GM19372 (cell line): Measurements from ENCODE around the gene MANBA.
"Not testable (repeated sequence)": the region's sequence is repeated elsewhere in the genome, so short reads cannot be mapped to it uniquely, and the experiment has no call there.

Experiments used
- ATAC-seq: cut with Tn5 transposase; IDR thresholded peaks from one replicate; pipeline ENCODE4 v1.9.1; 2021; ENCODE audit warnings: mild to moderate bottlenecking, low read depth, moderate library complexity; ENCODE audit not compliant: unreplicated experiment

Gene MANBA

DNA sequence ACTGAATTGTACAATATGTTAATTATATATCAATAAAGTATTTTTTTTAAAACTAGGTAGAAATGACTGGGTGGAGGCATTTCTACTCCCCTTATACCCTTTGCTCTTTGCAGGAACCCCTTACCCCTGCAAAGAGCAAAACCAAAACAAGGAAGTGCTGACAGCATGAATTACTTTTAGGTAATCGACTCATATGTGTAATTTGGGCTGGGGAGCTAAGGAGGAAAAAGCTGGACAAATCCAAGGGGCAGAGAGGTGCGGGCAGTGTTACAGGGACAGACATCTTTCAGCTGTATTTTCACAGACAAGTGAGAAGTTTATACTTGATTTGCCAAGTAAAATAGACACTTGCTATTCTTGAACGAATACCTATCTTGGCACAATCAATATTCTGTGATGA is 35.5 kb downstream of the MANBA start:
- ATAC-seq: no peak

DNA sequence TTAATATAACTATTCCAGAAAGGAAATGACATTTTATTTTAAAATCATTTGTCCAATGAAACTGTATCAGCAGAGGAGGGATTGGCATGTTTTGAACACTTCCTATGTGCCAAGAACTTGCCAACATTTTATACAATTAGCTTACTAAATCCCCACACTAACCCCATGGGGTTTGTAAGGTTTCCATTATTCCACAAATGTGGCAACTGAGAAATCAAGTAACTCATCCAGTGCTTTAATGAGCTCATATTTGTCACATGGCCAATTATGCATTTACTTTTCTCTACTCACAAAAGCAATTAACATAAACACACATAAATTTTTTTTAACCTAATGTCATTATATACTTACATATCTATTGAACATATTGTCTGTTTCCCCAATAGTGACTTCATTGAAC is 37.3 kb downstream of the MANBA start:
- no peak for ATAC-seq

GRCh38 chr4:102722740-102723139 is 38.0 kb downstream of the MANBA start:
- ATAC-seq: no peak

DNA sequence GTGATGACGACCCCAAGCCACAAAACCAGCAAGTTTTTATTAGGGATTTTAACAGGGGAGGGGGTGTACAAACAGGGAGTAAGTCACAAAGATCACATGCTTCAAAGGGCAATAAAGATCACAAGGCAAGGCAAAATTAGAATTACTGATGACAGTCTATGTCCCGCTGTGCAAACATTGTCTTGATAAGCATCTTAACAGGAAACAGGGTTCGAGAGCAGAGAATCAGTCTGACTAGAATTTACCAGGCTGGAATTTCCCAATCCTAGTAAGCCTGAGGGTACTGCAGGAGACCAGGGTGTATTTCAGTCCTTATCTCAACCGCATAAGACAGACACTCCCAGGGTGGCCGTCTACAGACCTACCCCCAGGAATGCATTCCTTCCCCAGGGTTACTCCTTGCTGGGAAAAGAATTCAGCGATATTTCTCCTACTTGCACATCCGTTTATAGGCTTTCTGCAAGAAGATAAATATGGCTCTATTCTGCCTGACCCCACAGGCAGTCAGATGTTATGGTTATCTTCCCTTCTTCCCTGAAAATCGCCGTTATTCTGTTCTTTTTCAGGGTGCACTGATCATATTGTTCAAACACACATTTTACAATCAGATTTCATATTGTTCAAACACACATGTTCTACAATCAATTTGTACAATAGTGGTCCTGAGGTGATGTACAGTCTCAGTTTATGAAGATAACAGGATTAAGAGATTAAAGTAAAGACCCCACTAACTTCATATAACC is 41.8 kb downstream of the MANBA start:
- not testable (repeated sequence) for ATAC-seq

GRCh38 chr4:102717448-102718092 is 43.2 kb downstream of the MANBA start:
- ATAC-seq: no peak

DNA sequence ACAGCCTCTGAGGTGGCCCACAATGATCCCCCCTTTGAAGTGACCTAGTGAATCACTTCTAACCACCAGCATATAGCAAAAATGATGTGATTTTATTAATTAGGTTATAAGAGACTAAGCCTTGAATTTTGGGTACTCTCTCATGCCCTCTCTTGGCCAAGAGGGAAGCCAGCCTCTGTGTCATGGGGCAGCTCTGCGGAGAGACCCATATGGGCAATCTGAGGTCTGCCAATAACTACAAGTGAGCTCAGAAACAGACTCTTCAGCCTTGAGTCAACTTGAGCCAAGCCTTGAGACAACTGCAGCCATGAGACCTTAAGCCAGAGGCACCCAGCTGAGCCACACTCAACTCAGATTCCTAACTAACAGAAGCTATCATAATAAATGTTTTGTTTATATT is 45.7 kb downstream of the MANBA start:
- no peak for ATAC-seq

DNA sequence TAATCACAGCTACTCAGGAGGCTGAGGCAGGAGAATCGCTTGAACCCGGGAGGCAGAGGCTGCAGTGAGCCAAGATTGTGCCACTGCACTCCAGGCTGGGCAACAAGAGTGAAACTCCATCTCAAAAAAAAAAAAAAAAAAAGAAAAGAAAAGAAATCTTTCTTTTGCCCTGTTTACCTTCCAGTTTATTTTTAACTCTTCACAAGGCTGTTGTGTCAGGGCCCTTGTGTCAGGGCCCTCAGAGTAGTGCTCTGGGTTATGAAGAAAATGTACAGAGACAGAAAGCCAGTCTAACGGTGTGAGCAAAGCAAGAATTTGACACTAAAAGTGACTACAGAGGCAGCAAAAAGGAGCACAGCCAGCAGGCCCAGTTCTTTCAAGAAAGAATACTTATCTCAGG is 47.0 kb downstream of the MANBA start:
- ATAC-seq: not testable (repeated sequence)

GRCh38 chr4:102713096-102713495 is 47.7 kb downstream of the MANBA start:
- ATAC-seq: no peak

DNA sequence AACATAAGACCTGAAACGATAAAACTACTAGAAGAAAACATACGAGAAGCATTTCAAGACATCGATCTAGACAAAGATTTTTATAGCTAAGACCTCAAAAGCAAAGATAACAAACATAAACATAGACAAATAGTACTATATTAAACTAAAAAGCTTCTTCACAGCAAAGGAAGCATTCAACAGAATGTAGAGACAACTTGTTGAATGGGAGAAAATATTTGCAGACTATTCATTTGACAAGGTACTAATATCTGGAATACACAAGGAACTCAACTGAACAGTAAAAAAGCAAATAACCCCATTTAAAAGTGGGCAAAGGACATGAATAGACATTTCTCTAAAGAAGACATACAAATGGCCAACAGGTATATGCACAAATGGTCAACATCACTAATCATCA is 49.8 kb downstream of the MANBA start:
- ATAC-seq: no peak

- not testable (repeated sequence) for ATAC-seq
These were observed 51.7 kb downstream of the MANBA start for GRCh38 chr4:102709060-102709459.

DNA sequence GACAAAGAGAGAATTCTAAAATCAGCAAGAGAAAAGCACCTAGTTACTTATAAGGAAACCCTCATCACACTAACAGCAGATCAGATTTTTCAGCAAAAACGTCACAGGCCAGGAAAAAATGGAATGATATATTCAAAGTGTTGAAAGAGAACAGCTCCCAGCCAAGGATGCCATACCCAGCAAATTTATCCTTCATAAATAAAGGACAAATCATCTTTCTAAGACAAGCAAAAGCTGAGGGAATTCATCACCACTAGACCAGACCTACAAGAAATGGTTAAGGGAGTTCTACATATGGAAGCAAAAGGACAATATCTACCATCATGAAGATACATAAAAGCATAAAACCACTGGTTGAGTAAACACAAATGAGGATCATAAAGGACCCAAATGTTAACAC is 53.6 kb downstream of the MANBA start:
- ATAC-seq: no peak

DNA sequence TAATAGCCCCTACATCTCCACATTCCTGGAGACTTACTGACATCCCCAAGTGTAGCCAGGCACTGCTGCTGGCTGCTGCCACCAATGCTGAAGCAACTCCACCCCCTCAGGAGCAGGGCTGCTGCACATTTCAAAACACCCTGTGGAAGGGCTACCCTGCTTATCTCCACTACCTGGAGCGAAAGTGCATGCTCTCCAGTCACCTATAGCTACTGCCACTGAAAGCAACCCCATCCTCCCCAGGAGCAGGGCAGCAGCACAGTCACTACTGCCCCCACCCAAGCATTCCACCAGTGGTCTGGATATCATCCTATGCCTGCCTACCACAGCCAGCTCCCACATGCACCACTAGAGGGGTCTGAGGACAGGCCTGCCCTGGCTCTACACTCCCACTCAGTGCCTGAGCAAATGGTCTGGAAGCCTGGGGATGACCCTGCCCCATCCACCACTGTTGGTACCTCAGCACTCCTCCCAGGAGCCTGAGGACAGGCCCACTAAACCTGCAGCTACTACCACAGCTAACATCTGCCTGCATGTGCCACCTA is 55.3 kb downstream of the MANBA start:
- ATAC-seq: no peak

DNA sequence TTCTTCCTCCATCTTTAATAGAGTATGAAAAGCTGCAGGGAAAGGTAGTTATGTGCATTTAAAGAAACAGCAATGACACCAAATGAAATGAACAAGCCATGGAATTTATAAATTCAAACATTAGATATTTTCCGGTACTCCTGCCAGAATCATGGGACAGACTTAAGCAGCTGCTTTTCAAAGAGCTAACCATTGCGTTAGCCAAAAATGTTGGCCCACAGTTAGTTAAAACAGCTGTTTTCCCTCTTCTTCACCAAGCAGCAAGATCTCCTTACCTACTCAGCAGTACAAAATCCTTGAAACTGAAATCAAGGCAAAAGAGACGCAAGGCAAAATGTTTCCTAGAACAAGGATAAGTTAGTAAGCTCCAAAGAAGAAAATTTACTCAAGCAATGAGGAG is 64.0 kb downstream of the MANBA start:
- no peak for ATAC-seq

- ATAC-seq: no peak
These were observed 66.0 kb downstream of the MANBA start for GRCh38 chr4:102694791-102695190.

DNA sequence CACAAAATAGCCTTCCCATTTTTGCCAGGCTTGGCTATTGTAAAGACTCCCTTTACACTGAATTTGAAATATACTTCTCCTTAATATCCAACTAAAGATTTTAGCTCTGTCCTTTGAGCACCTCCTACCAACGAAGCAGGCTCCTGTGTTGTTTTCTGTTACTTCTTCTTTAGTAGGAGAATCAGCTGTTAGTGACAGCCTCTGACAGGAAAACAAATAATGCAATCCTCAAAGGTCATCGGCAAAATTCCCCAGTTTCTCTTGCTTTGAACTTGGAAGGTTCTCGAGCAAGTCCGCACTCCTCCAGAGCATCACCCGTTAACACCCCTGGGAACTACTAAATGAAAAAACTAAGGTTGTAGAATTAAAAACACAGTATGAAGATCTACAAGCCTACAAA is 66.9 kb downstream of the MANBA start:
- no peak for ATAC-seq

DNA sequence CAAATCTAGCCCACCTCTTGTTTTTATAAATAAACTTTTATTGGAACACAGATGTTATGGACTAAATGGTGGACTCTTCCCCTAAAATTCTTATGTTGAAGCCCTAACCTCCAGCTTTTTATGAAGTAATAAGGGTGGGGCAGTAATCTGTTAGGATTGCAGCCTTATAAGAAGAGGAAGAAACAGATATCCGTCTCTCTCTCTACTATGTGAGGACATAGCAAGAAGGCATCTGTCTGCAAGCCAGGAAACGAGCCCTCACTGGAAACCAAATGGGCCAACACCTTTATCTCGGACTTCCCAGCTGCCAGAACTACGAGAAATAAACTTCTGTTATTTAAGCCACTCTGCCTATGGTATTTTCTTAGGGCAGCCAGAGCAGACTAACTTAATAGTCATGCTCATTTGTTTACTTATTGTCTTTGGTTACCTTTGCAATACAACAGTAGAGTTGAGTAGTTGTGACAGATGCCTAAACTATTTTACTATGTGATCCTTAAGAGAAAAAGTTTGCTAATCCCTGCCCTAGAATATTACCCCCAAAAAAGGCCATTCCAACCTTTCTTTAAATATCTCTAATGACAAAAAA is 67.4 kb downstream of the MANBA start:
- ATAC-seq: no peak

DNA sequence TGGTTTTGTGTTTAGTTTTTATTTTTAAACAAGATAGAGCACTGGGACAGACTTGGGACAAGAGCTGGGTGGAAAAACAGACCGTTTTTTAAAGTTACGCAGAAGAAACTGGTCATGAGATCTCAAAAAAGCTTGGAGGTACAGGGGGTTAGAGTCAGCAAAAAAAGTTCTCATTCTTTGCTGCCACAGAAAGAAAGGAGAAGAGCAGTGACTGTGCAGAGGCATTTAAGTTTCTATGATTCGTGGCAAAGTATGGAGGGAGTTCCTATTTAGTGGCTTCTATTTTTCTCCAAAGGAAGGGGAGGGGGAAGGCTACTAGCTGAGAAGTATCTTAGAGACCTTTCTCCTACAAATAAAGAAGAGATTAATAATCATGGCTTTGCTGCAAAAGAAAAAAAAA is 68.3 kb downstream of the MANBA start:
- no peak for ATAC-seq

DNA sequence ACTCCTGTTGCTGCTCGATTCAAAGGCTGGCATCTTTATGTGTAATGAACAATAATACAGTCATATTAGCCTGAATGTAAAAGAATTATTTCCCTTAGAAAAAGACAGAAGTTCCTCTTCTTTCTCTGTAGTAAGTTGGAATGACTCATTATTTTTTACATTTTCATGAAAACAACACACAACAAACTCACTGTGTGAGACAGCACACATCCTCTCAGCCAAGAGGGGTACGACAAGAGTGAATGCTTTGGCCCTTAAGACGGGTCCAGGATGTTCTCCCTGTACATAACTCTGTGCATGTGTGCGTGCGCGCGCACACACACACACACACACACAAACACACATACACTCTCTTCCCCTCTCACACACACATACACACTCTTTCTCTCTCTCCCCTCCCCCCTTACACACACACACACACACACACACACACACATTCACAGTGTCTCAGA is 72.8 kb downstream of the MANBA start:
- peak; percentile 16 for ATAC-seq

- peak; percentile 85 for ATAC-seq
These were observed 73.3 kb downstream of the MANBA start for GRCh38 chr4:102687373-102687981.

- ATAC-seq: no peak
These were observed 75.0 kb downstream of the MANBA start for GRCh38 chr4:102685768-102686167.

DNA sequence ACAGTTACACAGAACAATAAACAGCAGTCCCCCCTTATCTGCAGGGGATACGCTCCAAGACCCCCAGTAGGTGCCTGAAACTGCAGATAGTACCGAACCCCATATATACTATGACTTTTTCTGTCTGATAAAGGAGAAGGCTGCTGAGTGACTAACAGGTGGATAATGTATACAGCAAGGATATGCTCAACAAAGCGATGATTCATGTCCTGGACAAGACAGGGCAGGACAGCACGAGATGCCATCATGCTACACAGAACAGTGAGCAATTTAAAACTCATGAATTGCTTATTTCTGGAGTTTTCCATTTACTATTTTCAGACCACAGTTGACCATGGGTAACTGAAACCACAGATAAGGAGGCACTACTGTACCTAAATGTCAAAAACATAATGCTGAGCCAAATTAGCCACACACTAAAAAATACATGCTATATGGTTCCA is 76.1 kb downstream of the MANBA start:
- no peak for ATAC-seq
